Aorta (tissue), 5 donors: Measurements from ENCODE around the gene PKN2. TPM values are rescaled to one million over a fixed set of nuclear protein-coding genes. Genes with fewer than 3 reads are reported as not detected.
"Not testable (repeated sequence)": the region's sequence is repeated elsewhere in the genome, so short reads cannot be mapped to it uniquely, and the experiment has no call there.

ENCODE experiments used
- ATAC-seq: fragments of 200-7000 bp; cut with Tn5 transposase; one replicate; pipeline ENCODE4 v1.9.1; 2022; ENCODE audit warnings: moderate library complexity; ENCODE audit not compliant: low FRiP score
- DNase-seq, 2 donors: peaks; one replicate each; pipeline ENCODE4 v3.0.0-alpha.2; 2020
- H3K27ac ChIP-seq, 2 donors: one replicate each; pipeline ENCODE4 v1.5.1; 2013; ENCODE audit warnings: low read length in 2 of 2, mild to moderate bottlenecking in 2 of 2, moderate library complexity in 2 of 2, control low read depth in 1 of 2, inconsistent platforms in 1 of 2, low read depth in 1 of 2
- H3K27me3 ChIP-seq, 2 donors: one replicate each; pipeline ENCODE4 v1.6.1; 2013; ENCODE audit warnings: control low read depth in 1 of 2, low read length in 1 of 2, mild to moderate bottlenecking in 1 of 2, moderate library complexity in 1 of 2; ENCODE audit not compliant: insufficient read depth in 2 of 2, control insufficient read depth in 1 of 2
- H3K36me3 ChIP-seq, 2 donors: one replicate each; pipeline ENCODE4 v1.6.1; 2013; ENCODE audit warnings: control low read depth in 1 of 2, low read length in 1 of 2, mild to moderate bottlenecking in 1 of 2; ENCODE audit not compliant: insufficient read depth in 2 of 2, control insufficient read depth in 1 of 2
- H3K4me1 ChIP-seq, 2 donors: one replicate each; pipeline ENCODE4 v1.6.1; 2013; ENCODE audit warnings: low read length in 2 of 2, control low read depth in 1 of 2, mild to moderate bottlenecking in 1 of 2, moderate library complexity in 1 of 2; ENCODE audit not compliant: insufficient read depth in 2 of 2, control insufficient read depth in 1 of 2
- H3K4me3 ChIP-seq, 2 donors: one replicate each; pipeline ENCODE4 v1.5.1; 2013; ENCODE audit warnings: low read length in 2 of 2, control low read depth in 1 of 2, mild to moderate bottlenecking in 1 of 2
- H3K9me3 ChIP-seq: one replicate; pipeline ENCODE4 v1.6.1; 2013; ENCODE audit warnings: mild to moderate bottlenecking, low read length; ENCODE audit not compliant: control insufficient read depth
- WGBS, 2 donors: extraction: QIAGEN DNeasy Blood & Tissue Kit; methylation state at CpG; one replicate each; pipeline ENCODE4 v1.1.7; 2013; 5-methylcytosine and 5-hydroxymethylcytosine counted together
- intact Hi-C, 2 donors: fragments of 100-400 bp; cut with DNase I; formaldehyde crosslinking; loops; one replicate each; pipeline versions ENCODE4 v1.14.2 to v1.15.0; 2022
- polyA plus RNA-seq, 2 donors: library from polyadenylated mRNA; stranded (reverse); fragments of 200-250 nt; gene quantifications; one replicate each; pipeline ENCODE4 v1.2.3, GENCODE V29; 2013
- total RNA-seq, 2 donors: library from RNA; stranded (reverse); fragmentation: NEBNext Ultra II Directional; extraction: Animal tissue kit (Norgen Biotek cat#: 25700); gene quantifications; one replicate each; pipeline ENCODE4 v1.2.1, GENCODE V29; 2021
- donor health status: healthy with polysubstance abuse.
- donor health status: Bipolar disorder and iron deficiency.
- donor health status: DM: no; HTN: no; CAD: no.
- donor health status: DM: no; HTN: no; CAD: no.
- donor health status: DM: yes; HTN: yes; CAD: no.

PKN2 gene
- total and polyA plus RNA-seq, 4 donors = 8.5 to 38.1 (median 25.7) TPM

GRCh38 chr1:88691540-88691939 is 7.5 kb downstream of the PKN2 start:
- Histone ChIP-seq H3K4me3 (no peak overlapping the region), H3K36me3 (no peaks in the 10 kb centered on the region), H3K27me3 (no peaks in the 10 kb centered on the region), H3K9me3 (no peaks in the 10 kb centered on the region), H3K27ac (no peak overlapping the region), H3K4me1 (peaks cover 0 to 2% of the 10 kb centered on the region in 2 donors)
- intact Hi-C loops = no loop called here
- DNase-seq = no peak
- no peak for ATAC-seq
- 48 to 57% methylated on average over 3 of the region's 3 CpGs for WGBS, 2 donors

- no peak overlapping the region for H3K27ac ChIP-seq
- no peaks in the 10 kb centered on the region for H3K27me3 ChIP-seq
- no peaks in the 10 kb centered on the region for H3K9me3 ChIP-seq
- no peak overlapping the region for H3K4me3 ChIP-seq
- intact Hi-C loops = no loop called here
- no peaks in the 10 kb centered on the region for H3K36me3 ChIP-seq
- 53 to 62% methylated on average over 3 of the region's 3 CpGs for WGBS, 2 donors
- peaks cover 0 to 2% of the 10 kb centered on the region in 2 donors for H3K4me1 ChIP-seq
- DNase-seq (no peak), ATAC-seq (no peak)
These were observed 11.7 kb downstream of the PKN2 start for GRCh38 chr1:88695781-88696180.

GRCh38 chr1:88697503-88697902 is 13.4 kb downstream of the PKN2 start:
- H3K4me3 ChIP-seq = no peak overlapping the region
- H3K27ac ChIP-seq = no peak overlapping the region
- H3K27me3 ChIP-seq = no peaks in the 10 kb centered on the region
- ATAC-seq (no peak), DNase-seq (no peak)
- no peaks in the 10 kb centered on the region for H3K4me1 ChIP-seq
- no peaks in the 10 kb centered on the region for H3K9me3 ChIP-seq
- no peaks in the 10 kb centered on the region for H3K36me3 ChIP-seq
- intact Hi-C loops = no loop called here

- H3K27me3 ChIP-seq = no peaks in the 10 kb centered on the region
- no peaks in the 10 kb centered on the region for H3K36me3 ChIP-seq
- WGBS, 2 donors = 68 to 76% methylated on average over 2 of the region's 2 CpGs
- no peaks in the 10 kb centered on the region for H3K4me1 ChIP-seq
- no peak overlapping the region for H3K27ac ChIP-seq
- no peaks in the 10 kb centered on the region for H3K9me3 ChIP-seq
- no peak for DNase-seq
- intact Hi-C loops = no loop called here
- no peak for ATAC-seq
- no peak overlapping the region for H3K4me3 ChIP-seq
These were observed 14.1 kb downstream of the PKN2 start for GRCh38 chr1:88698140-88698539.

GRCh38 chr1:88698764-88699163 is 14.7 kb downstream of the PKN2 start:
- H3K27me3 ChIP-seq = no peaks in the 10 kb centered on the region
- 44 to 49% methylated on average over 2 of the region's 2 CpGs for WGBS, 2 donors
- ATAC-seq (no peak), DNase-seq (no peak)
- H3K36me3 ChIP-seq = no peaks in the 10 kb centered on the region
- no peak overlapping the region for H3K4me3 ChIP-seq
- intact Hi-C loops = no loop called here
- no peak overlapping the region for H3K27ac ChIP-seq
- H3K4me1 ChIP-seq = no peaks in the 10 kb centered on the region
- H3K9me3 ChIP-seq = no peaks in the 10 kb centered on the region

- Histone ChIP-seq H3K27me3 (no peaks in the 10 kb centered on the region), H3K4me3 (no peak overlapping the region), H3K4me1 (no peaks in the 10 kb centered on the region), H3K27ac (no peak overlapping the region), H3K9me3 (no peaks in the 10 kb centered on the region), H3K36me3 (no peaks in the 10 kb centered on the region)
- no peak for DNase-seq
- intact Hi-C loops = no loop called here
- ATAC-seq = no peak
- WGBS, 2 donors = 88 to 93% methylated on average over 5 of the region's 5 CpGs
These were observed 16.4 kb downstream of the PKN2 start for GRCh38 chr1:88700425-88701013.

- 70 to 73% methylated on average over 2 of the region's 2 CpGs for WGBS, 2 donors
- no peaks in the 10 kb centered on the region for H3K9me3 ChIP-seq
- DNase-seq = no peak
- no peaks in the 10 kb centered on the region for H3K27me3 ChIP-seq
- H3K4me1 ChIP-seq = no peaks in the 10 kb centered on the region
- H3K36me3 ChIP-seq = no peaks in the 10 kb centered on the region
- no peak overlapping the region for H3K27ac ChIP-seq
- no peak for ATAC-seq
- H3K4me3 ChIP-seq = no peak overlapping the region
- intact Hi-C loops = no loop called here
These were observed 17.2 kb downstream of the PKN2 start for GRCh38 chr1:88701275-88701674.

GRCh38 chr1:88701793-88702192 is 17.7 kb downstream of the PKN2 start:
- H3K27ac ChIP-seq, ATAC-seq, intact Hi-C loops, H3K27me3 ChIP-seq, H3K36me3 ChIP-seq, H3K9me3 ChIP-seq, H3K4me1 ChIP-seq, H3K4me3 ChIP-seq: not testable (repeated sequence)
- 89 to 98% methylated on average over 5 of the region's 5 CpGs for WGBS, 2 donors
- DNase-seq = peak in 1 of 2 donors; percentile 49

GRCh38 chr1:88708011-88708410 is 23.9 kb downstream of the PKN2 start:
- Histone ChIP-seq H3K27me3 (no peaks in the 10 kb centered on the region), H3K4me3 (no peak overlapping the region), H3K36me3 (no peaks in the 10 kb centered on the region), H3K9me3 (no peaks in the 10 kb centered on the region), H3K27ac (no peak overlapping the region), H3K4me1 (no peaks in the 10 kb centered on the region)
- DNase-seq = no peak
- ATAC-seq = no peak
- WGBS, 2 donors = 86 to 89% methylated on average over 2 of the region's 2 CpGs
- intact Hi-C loops = no loop called here
